ENCODE results near the gene EME2. TPM values are rescaled to one million over a fixed set of nuclear protein-coding genes. Genes with fewer than 3 reads are reported as not detected.

EME2 gene
- total and polyA plus RNA-seq, 7 donors, result 2.6 to 11.3 (median 5.2) TPM

- no peak for DNase-seq
- intact Hi-C loops (cut with DNase I), result no loop called here
- Histone ChIP-seq H3K36me3 (ENCODE audit: insufficient read depth in 1 of 2, low read depth in 1 of 2) (peaks cover 4 to 91% of the 10 kb centered on the region in 2 donors), H3K4me1 (no peaks in the 10 kb centered on the region), H3K9me3 (no peaks in the 10 kb centered on the region), H3K4me3 (no peak overlapping the region), H3K27ac (no peak overlapping the region), H3K27me3 (ENCODE audit: insufficient read depth in 3 of 3, low read length in 2 of 3) (no peaks in the 10 kb centered on the region)
- TF ChIP-seq, protein P1, sequence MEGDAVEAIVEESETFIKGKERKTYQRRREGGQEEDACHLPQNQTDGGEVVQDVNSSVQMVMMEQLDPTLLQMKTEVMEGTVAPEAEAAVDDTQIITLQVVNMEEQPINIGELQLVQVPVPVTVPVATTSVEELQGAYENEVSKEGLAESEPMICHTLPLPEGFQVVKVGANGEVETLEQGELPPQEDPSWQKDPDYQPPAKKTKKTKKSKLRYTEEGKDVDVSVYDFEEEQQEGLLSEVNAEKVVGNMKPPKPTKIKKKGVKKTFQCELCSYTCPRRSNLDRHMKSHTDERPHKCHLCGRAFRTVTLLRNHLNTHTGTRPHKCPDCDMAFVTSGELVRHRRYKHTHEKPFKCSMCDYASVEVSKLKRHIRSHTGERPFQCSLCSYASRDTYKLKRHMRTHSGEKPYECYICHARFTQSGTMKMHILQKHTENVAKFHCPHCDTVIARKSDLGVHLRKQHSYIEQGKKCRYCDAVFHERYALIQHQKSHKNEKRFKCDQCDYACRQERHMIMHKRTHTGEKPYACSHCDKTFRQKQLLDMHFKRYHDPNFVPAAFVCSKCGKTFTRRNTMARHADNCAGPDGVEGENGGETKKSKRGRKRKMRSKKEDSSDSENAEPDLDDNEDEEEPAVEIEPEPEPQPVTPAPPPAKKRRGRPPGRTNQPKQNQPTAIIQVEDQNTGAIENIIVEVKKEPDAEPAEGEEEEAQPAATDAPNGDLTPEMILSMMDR (IDR thresholded peaks at IDR 0.05), result no peak
- no peak for ATAC-seq
- WGBS, 3 donors, result 90 to 92% (median 91%) methylated on average over 21 of the region's 21 CpGs
Observed at GRCh38 chr16:1764971-1765370, 7.6 kb upstream of the EME2 start.

- H3K4me3 ChIP-seq, result no peak overlapping the region
- no peak for ATAC-seq
- intact Hi-C loops (cut with DNase I), result no loop called here
Observed at GRCh38 chr16:1765826-1766225, 6.8 kb upstream of the EME2 start.

GRCh38 chr16:1766231-1766630 is 6.4 kb upstream of the EME2 start:
- TF ChIP-seq, protein P1 (IDR thresholded peaks at IDR 0.05), result no peak
- WGBS, 3 donors, result 89 to 92% (median 89%) methylated on average over 19 of the region's 19 CpGs

More at GRCh38 chr16:1765826-1766225, 6.8 kb upstream of the EME2 start:
- H3K9me3 ChIP-seq, result no peaks in the 10 kb centered on the region
- no peak for DNase-seq
- H3K27ac ChIP-seq, result no peak overlapping the region
- peaks cover 4 to 82% of the 10 kb centered on the region in 2 donors for H3K36me3 ChIP-seq (ENCODE audit: insufficient read depth in 1 of 2, low read depth in 1 of 2)
- no peaks in the 10 kb centered on the region for H3K27me3 ChIP-seq (ENCODE audit: insufficient read depth in 3 of 3, low read length in 2 of 3)
- TF ChIP-seq, protein P1 (IDR thresholded peaks at IDR 0.05), result no peak
- 86 to 92% (median 90%) methylated on average over 20 to 22 of the region's 22 CpGs for WGBS, 3 donors
- H3K4me1 ChIP-seq, result peaks cover 5% of the 10 kb centered on the region

DNA sequence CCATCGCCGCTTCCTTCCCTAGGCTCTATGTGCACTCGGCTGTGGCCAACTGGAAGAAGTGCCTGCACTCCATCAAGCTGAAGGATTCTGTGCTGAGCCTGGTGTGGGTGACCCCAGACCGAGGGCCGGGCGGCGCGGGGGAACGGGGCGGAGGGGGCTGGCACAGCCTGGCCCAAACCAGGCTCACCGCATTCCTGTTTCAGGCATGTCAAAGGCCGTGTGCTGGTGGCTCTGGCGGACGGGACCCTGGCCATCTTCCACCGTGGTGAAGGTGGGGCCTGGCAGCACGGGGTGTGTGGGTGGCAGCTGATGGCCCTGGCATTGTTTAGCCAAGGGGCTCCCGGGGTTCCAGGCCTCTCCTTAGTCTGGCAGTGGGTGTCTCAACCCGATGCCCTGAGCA is 5.9 kb upstream of the EME2 start:
- Histone ChIP-seq H3K27ac (no peak overlapping the region), H3K27me3 (ENCODE audit: insufficient read depth in 3 of 3, low read length in 2 of 3) (no peaks in the 10 kb centered on the region), H3K4me3 (no peak overlapping the region), H3K4me1 (peaks cover 5% of the 10 kb centered on the region), H3K9me3 (no peaks in the 10 kb centered on the region), H3K36me3 (ENCODE audit: insufficient read depth in 1 of 2, low read depth in 1 of 2) (peaks cover 4 to 76% of the 10 kb centered on the region in 2 donors)
- intact Hi-C loops (cut with DNase I), result no loop called here
- DNase-seq (no peak), ATAC-seq (no peak)
- TF ChIP-seq, protein P1 (IDR thresholded peaks at IDR 0.05), result no peak
- 80 to 84% (median 81%) methylated on average over 16 to 18 of the region's 18 CpGs for WGBS, 3 donors

More at GRCh38 chr16:1766231-1766630, 6.4 kb upstream of the EME2 start:
- Histone ChIP-seq H3K4me3 (no peak overlapping the region), H3K4me1 (peaks cover 5% of the 10 kb centered on the region), H3K27ac (no peak overlapping the region), H3K27me3 (ENCODE audit: insufficient read depth in 3 of 3, low read length in 2 of 3) (no peaks in the 10 kb centered on the region), H3K36me3 (ENCODE audit: insufficient read depth in 1 of 2, low read depth in 1 of 2) (peaks cover 4 to 78% of the 10 kb centered on the region in 2 donors), H3K9me3 (no peaks in the 10 kb centered on the region)
- intact Hi-C loops (cut with DNase I), result no loop called here
- no peak for ATAC-seq
- DNase-seq, result no peak

Data from psoas muscle (tissue), 8 donors.